SJSA1 (cell line): ENCODE data around the gene EIF4B. TPM values are rescaled to one million over a fixed set of nuclear protein-coding genes. Genes with fewer than 3 reads are reported as not detected.

Experiments used
- DNase-seq, 2 experiments: peaks; one replicate each; pipeline ENCODE4 v3.0.0-alpha.2; 2015 to 2020; ENCODE audit warnings: low spot score in 2 of 2, low read depth in 1 of 2
- H3K27ac ChIP-seq: fragments of 250-450 bp; sonication (Bioruptor Pico); 2 replicates; pipeline ENCODE4 v1.5.1; 2020; ENCODE audit warnings: mild to moderate bottlenecking, moderate library complexity
- H3K27me3 ChIP-seq: fragments of 250-450 bp; sonication (Bioruptor Pico); replicated peaks from 2 replicates; pipeline ENCODE4 v1.5.1; 2020; ENCODE audit warnings: mild to moderate bottlenecking, moderate library complexity
- H3K36me3 ChIP-seq: fragments of 250-450 bp; sonication (Bioruptor Pico); 2 replicates; pipeline ENCODE4 v1.5.1; 2020; ENCODE audit warnings: mild to moderate bottlenecking
- H3K4me1 ChIP-seq: fragments of 250-450 bp; sonication (Bioruptor Pico); replicated peaks from 2 replicates; pipeline ENCODE4 v1.6.1; 2021; ENCODE audit warnings: mild to moderate bottlenecking
- H3K4me3 ChIP-seq: fragments of 250-450 bp; sonication (Bioruptor Pico); 2 replicates; pipeline ENCODE4 v1.5.1; 2020; ENCODE audit warnings: mild to moderate bottlenecking
- H3K9me3 ChIP-seq: fragments of 250-450 bp; sonication (Bioruptor Pico); replicated peaks from 2 replicates; pipeline ENCODE4 v1.5.1; 2020; ENCODE audit warnings: mild to moderate bottlenecking
- total RNA-seq: library from RNA; depleted of rRNA; stranded (reverse); fragments of >200 nt; shearing (Covaris generic); gene quantifications from 2 replicates; pipeline ENCODE4 v1.2.3, GENCODE V29; 2014

The EIF4B gene
- total RNA-seq, 1 experiment from 2014 or later, result 263 TPM

DNA sequence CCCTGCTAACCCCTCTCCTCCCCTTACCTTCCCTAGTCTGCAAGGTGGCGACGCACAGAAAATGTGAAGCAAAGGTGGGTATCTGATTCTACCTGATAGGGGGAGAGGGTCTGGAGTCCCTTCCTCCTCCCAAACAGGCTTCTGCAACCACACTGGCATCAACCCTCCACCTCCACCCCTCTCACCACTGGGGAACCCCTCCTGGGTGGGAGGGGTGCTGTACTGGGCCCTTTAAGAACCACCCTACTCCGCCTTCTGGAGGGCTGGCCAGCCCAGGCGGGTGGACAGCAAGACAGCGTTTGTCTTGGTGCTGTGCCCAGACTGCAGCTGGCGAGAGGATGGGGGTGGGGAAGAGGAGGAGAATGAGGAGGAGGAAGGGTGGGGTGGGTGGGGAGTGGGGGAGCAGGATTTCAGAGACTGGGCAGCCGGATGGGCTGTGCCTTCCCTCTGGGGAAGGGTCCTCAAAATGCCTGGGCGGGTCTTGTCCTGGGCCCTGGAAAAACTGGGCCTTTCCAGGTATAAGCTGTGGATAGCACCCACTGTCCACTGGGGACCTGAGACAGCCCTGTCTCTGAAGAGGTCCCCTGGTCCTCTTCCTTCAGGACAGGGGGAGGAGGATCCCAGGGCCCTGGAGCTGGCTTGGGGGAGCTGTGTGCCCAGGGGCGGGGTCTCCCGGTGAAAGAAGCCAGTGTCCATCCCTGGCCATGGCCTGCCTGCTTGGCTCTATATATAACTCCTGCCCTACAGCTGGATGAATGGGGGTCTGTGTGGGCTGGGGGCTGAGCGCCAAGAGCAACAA lies 46.4 kb downstream of the EIF4B start:
- H3K27ac ChIP-seq, result no peak overlapping the region
- no peaks in the 10 kb centered on the region for H3K36me3 ChIP-seq
- no peak overlapping the region for H3K4me3 ChIP-seq
- peaks cover 54% of the 10 kb centered on the region for H3K4me1 ChIP-seq
- no peaks in the 10 kb centered on the region for H3K27me3 ChIP-seq
- H3K9me3 ChIP-seq, result no peaks in the 10 kb centered on the region
- peak; percentile 38 to 74 for DNase-seq

DNA sequence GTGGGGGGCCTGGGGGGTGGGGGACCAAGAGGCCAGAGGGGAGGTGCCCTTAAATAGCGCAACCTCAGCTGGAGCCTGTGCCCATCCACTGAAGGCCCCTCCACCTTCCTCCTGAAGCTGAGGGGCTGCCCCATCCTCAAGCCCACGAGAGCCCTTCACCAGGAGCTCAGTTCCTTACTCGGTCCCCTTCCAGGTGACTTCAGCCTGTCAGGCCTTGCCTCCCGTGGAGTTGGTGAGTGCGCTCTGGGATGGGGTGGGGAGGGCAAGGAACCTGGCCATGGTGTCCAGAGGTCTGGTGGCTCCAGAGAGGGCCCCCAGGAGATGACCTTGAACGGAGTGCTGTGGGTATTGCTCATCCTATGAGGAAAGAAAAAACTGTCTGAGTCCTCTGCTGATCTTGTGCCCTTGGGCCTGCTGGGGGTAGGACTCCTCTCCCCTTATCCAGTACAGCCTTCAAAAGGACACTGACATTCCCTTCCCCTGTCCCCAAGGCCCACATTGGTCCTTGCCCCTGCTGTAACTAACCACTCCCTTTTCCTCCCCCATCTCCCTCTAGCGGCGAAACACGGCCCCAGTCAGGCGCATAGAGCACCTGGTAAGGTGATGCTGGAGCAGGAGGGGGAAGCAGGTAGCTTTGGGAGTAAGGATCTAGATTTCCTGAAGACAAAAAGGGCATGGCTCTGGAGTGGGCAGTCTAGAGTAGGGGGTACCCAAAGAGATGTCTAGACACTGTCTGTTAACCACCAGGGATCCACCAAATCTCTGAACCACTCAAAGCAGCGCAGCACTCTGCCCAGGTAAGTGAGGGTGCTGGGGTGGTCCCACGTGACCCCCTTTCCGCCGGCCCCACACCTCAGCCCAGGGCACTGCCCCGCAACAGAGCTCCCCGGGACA lies 47.2 kb downstream of the EIF4B start:
- peak in 1 of 2 experiments; percentile 37 for DNase-seq
- H3K4me1 ChIP-seq, result peaks cover 45% of the 10 kb centered on the region
- no peak overlapping the region for H3K4me3 ChIP-seq

DNA sequence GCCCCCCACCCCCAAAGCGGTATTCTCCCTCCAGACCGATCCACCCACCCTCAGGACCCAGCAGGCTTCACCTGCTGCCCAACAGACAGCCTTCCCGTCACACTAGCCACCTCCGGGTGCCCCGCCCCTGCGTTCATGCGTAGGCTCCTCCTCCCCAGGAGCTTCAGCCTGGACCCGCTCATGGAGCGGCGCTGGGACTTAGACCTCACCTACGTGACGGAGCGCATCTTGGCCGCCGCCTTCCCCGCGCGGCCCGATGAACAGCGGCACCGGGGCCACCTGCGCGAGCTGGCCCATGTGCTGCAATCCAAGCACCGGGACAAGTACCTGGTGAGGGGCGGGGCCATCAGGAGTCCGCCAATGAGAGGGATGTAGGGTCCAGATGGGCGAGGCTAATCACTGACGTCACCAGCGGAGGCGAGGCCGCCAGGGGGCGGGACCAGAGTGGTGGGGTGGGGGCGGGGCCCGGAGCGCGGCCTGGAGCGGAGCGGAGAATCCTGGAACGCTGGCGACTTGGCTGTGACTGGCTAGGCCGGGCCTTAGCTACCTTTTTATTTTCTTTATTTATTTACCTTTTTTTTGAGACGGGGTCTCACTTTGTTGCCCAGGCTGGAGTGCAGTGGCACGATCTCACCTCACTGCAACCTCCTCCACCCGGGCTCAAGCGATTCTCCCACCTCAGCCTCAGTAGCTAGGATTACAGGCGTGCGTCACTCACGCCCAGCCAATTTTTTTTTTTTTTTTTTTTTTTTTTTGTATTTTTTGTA lies 48.0 kb downstream of the EIF4B start:
- H3K27ac ChIP-seq, result no peak overlapping the region
- no peaks in the 10 kb centered on the region for H3K36me3 ChIP-seq
- no peak for DNase-seq
- no peaks in the 10 kb centered on the region for H3K9me3 ChIP-seq
- H3K4me1 ChIP-seq, result peaks cover 37% of the 10 kb centered on the region
- no peak overlapping the region for H3K4me3 ChIP-seq
- no peaks in the 10 kb centered on the region for H3K27me3 ChIP-seq

More for the DNA sequence above, 47.2 kb downstream of the EIF4B start:
- no peaks in the 10 kb centered on the region for H3K9me3 ChIP-seq
- H3K27ac ChIP-seq, result no peak overlapping the region
- no peaks in the 10 kb centered on the region for H3K36me3 ChIP-seq
- H3K27me3 ChIP-seq, result no peaks in the 10 kb centered on the region

DNA sequence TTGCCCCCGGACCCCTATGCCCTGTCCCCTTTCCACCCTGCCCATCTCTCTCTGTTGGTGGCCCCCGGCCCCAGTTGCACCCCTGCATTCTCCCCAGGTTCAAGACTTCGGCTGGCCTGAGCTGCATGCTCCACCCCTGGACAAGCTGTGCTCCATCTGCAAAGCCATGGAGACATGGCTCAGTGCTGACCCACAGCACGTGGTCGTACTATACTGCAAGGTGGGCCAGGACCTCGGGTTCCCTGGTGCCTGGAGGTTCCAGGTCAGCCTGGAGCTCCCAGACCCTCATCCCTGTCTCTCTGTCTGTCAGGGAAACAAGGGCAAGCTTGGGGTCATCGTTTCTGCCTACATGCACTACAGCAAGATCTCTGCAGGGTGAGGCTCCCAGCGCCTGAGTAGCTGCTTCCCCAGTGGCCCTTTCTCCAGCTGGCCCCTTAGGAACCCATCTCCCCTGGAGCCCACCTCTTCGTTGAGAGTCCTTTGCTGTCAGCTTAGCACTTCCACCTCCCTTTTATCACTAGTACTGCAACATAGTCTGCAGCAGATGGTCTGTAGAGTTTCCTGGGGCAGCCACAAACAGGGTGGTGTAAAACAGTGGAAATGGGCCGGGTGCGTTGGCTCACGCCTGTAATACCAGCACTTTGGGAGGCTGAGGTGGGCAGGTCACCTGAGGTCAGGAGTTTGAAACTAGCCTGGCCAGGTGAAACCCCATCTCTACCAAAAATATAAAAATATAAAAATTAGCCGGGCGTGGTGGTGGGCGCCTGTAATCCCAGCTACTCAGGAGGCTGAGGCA lies 49.4 kb downstream of the EIF4B start:
- H3K4me1 ChIP-seq, result peaks cover 23% of the 10 kb centered on the region
- H3K4me3 ChIP-seq, result no peak overlapping the region
- H3K27me3 ChIP-seq, result no peaks in the 10 kb centered on the region
- H3K27ac ChIP-seq, result no peak overlapping the region
- no peak for DNase-seq
- H3K36me3 ChIP-seq, result no peaks in the 10 kb centered on the region
- no peaks in the 10 kb centered on the region for H3K9me3 ChIP-seq

DNA sequence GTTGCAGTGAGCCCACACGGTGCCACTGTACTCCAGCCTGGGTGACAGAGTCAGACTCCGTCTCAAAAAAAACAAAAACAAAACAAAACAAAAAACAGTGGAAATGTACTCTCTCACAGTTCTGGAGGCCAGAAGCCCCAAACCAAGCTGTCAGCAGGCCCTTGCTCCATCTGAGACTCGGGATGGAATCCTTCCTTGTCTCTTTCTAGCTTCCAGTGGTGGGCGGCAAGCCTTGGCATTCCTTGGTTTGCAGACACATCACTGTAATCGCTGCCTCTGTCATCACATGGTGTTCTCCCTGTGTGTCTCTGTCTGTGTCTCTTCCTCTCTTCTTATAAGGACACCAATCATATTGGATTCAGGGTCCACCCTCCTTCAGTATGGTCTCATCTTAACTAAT lies 50.0 kb downstream of the EIF4B start:
- Histone ChIP-seq H3K4me3 (no peak overlapping the region), H3K9me3 (no peaks in the 10 kb centered on the region), H3K36me3 (no peaks in the 10 kb centered on the region), H3K27me3 (no peaks in the 10 kb centered on the region), H3K4me1 (peaks cover 17% of the 10 kb centered on the region), H3K27ac (no peak overlapping the region)
- DNase-seq, result no peak

DNA sequence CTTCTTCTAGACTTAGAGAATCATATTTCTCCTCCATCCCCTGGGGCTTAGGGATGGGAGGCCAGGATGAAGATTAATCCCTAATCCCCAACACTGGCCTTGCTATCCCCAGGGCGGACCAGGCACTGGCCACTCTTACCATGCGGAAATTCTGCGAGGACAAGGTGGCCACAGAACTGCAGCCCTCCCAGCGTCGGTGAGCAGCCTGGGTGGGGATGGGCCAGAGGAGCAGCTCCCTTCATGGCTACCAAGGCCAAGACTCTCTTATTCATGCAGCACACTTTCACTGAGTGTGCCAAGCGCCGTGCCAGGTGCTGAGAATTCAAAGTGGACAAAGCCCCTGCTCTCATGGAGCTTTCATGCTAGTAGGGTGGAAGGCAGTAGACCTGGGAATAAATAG lies 50.6 kb downstream of the EIF4B start:
- Histone ChIP-seq H3K27ac (no peak overlapping the region), H3K4me1 (peaks cover 11% of the 10 kb centered on the region), H3K4me3 (no peak overlapping the region), H3K36me3 (no peaks in the 10 kb centered on the region), H3K27me3 (no peaks in the 10 kb centered on the region), H3K9me3 (no peaks in the 10 kb centered on the region)
- DNase-seq, result no peak

DNA sequence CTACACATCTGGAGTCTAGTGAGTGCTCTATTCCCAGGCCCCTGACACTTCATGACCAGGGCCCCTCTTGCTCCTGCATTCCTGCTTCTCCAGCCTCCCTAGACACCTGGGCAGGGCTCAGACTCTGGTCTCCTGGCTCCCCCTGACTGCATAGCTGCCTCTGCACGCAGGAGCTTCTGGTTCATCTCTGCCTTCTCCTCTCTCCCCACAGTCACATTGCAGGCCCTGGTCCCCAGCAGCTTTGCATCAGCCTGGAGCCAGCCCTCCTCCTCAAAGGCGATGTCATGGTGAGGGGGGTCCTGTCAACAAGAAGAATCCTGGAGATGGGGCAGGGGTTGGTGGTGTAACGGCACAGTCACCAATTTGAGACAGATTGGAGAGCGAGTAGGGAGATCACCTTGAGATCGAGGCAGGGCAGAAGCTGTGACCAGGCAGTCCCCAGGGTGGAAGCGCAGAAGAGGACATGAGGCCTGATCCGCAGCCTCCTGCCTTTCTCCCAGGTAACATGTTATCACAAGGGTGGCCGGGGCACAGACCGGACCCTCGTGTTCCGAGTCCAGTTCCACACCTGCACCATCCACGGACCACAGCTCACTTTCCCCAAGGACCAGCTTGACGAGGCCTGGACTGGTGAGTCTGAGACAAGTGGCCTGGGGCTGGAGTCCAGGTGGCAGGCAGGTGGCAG lies 51.7 kb downstream of the EIF4B start:
- Histone ChIP-seq H3K4me3 (no peak overlapping the region), H3K27me3 (no peaks in the 10 kb centered on the region), H3K4me1 (peaks cover under 1% of the 10 kb centered on the region), H3K27ac (no peak overlapping the region), H3K9me3 (no peaks in the 10 kb centered on the region), H3K36me3 (peaks cover 4% of the 10 kb centered on the region; the same call in 1 of the 2 replicates)
- DNase-seq, result no peak

DNA sequence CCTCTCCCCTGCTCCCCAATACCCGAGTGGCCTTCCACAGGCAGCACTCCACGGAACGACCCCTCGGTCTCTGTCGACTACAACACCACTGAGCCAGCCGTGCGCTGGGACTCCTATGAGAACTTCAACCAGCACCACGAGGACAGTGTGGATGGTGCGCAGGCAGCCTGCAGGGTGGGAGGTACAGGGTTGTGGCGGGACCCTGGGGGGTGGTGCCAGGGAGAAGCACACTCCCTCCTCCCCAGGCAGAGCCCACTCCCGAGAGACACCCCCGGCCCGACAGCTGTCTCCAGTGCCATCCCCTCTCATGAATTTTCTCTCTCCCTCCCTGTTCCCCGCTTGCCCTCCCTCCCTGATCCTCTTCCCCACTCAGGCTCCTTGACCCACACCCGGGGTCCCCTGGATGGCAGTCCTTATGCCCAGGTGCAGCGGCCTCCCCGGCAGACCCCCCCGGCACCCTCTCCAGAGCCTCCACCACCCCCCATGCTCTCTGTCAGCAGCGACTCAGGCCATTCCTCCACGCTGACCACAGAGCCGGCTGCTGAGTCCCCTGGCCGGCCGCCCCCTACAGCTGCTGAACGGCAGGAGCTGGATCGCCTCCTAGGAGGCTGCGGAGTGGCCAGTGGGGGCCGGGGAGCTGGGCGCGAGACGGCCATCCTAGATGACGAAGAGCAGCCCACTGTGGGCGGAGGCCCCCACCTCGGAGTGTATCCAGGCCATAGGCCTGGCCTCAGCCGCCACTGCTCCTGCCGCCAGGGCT lies 52.6 kb downstream of the EIF4B start:
- DNase-seq, result no peak
- no peaks in the 10 kb centered on the region for H3K27me3 ChIP-seq
- no peaks in the 10 kb centered on the region for H3K9me3 ChIP-seq
- H3K4me3 ChIP-seq, result no peak overlapping the region
- no peaks in the 10 kb centered on the region for H3K4me1 ChIP-seq
- peaks cover 9% of the 10 kb centered on the region for H3K36me3 ChIP-seq
- H3K27ac ChIP-seq, result no peak overlapping the region

DNA sequence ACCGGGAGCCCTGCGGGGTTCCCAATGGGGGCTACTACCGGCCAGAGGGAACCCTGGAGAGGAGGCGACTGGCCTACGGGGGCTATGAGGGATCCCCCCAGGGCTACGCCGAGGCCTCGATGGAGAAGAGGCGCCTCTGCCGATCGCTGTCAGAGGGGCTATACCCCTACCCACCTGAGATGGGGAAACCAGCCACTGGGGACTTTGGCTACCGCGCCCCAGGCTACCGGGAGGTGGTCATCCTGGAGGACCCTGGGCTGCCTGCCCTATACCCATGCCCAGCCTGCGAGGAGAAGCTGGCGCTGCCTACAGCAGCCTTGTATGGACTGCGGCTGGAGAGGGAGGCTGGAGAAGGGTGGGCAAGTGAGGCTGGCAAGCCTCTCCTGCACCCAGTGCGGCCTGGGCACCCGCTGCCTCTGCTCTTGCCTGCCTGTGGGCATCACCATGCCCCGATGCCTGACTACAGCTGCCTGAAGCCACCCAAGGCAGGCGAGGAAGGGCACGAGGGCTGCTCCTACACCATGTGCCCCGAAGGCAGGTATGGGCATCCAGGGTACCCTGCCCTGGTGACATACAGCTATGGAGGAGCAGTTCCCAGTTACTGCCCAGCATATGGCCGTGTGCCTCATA lies 53.3 kb downstream of the EIF4B start:
- Histone ChIP-seq H3K27me3 (no peaks in the 10 kb centered on the region), H3K9me3 (no peaks in the 10 kb centered on the region), H3K36me3 (peaks cover 14% of the 10 kb centered on the region), H3K4me1 (no peaks in the 10 kb centered on the region), H3K4me3 (no peak overlapping the region), H3K27ac (no peak overlapping the region)
- no peak for DNase-seq

DNA sequence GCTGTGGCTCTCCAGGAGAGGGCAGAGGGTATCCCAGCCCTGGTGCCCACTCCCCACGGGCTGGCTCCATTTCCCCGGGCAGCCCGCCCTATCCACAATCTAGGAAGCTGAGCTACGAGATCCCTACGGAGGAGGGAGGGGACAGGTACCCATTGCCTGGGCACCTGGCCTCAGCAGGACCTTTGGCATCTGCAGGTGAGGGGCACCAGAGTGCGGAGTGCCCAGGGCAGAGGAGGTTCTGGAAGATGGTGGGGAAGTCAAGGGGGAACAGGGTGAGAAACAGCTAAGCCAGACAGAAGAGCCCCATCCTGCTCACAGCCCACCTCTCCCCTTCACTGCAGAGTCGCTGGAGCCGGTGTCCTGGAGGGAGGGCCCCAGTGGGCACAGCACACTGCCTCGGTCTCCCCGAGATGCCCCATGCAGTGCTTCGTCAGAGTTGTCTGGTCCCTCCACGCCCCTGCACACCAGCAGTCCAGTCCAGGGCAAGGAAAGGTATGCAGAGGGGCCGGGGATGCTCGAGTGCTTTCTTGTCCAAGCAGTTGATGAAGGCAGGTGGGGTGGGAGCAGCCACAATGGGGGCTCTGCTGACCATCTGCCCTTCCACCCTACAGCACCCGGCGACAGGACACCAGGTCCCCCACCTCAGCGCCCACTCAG lies 53.9 kb downstream of the EIF4B start:
- H3K27ac ChIP-seq, result no peak overlapping the region
- H3K36me3 ChIP-seq, result peaks cover 21% of the 10 kb centered on the region
- no peaks in the 10 kb centered on the region for H3K4me1 ChIP-seq
- H3K9me3 ChIP-seq, result no peaks in the 10 kb centered on the region
- no peak for DNase-seq
- no peak overlapping the region for H3K4me3 ChIP-seq
- H3K27me3 ChIP-seq, result no peaks in the 10 kb centered on the region

DNA sequence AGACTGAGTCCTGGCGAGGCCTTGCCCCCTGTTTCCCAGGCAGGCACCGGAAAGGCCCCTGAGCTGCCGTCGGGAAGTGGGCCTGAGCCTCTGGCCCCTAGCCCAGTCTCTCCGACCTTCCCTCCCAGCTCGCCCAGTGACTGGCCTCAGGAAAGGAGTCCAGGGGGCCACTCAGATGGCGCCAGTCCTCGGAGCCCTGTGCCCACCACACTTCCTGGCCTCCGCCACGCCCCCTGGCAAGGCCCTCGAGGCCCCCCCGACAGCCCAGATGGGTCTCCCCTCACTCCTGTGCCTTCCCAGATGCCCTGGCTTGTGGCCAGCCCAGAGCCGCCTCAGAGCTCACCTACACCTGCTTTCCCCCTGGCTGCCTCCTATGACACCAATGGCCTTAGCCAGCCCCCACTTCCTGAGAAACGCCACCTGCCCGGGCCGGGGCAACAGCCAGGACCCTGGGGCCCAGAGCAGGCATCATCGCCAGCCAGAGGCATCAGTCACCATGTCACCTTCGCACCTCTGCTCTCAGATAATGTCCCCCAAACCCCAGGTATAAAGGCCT lies 54.5 kb downstream of the EIF4B start:
- peaks cover 4% of the 10 kb centered on the region for H3K4me1 ChIP-seq
- no peak overlapping the region for H3K4me3 ChIP-seq
- no peaks in the 10 kb centered on the region for H3K27me3 ChIP-seq
- peaks cover 27% of the 10 kb centered on the region for H3K36me3 ChIP-seq
- no peak overlapping the region for H3K27ac ChIP-seq
- DNase-seq, result no peak
- no peaks in the 10 kb centered on the region for H3K9me3 ChIP-seq
